ENCODE results near the gene PPL. TPM values are rescaled to one million over a fixed set of nuclear protein-coding genes. Genes with fewer than 3 reads are reported as not detected.

PPL gene
- total and polyA plus RNA-seq, 8 donors, result 5.8 to 98.8 (median 22.8) TPM

DNA sequence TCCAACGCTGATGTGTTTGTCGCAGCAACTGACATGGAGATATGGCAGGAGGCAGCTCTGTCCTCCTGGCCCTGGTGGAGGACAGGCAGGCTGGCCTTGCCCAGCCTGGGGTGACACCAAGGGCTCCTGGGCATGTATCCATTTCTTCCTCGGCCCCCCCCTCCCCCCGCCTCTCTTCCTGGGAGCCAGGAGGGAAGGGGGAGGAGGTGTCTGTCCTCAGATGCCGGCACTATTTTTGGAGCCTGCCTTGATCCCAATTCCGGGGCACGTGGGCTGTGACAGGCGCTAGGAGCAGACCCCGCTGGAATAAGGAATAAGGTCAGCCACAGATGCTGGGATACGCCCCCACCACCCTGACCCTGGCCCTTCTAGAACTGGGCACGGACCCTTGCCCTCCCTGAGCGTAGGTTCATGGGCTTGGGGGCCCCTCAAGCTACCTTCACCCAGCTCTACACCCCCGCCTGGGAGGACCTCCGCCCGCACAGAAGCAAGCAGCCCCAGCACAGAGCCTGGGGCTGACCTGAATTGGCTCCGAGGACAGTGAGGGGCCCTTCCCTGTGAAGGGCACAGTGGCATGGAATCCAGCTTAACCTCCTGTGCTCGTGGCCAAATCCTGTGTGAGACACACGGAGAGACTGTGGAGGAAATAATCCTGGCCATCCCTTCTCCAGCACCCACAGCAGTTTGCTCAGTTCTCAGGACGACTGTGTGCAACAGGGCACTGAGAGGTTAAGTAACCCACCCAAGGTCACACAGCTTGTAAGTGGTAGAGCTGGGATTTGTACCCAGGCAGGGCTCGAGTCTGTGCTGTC, 45.3 kb upstream of the PPL start:
- TF ChIP-seq POLR2AphosphoS5 (IDR thresholded peaks at IDR 0.05), result no peak
- TF ChIP-seq, protein P1, sequence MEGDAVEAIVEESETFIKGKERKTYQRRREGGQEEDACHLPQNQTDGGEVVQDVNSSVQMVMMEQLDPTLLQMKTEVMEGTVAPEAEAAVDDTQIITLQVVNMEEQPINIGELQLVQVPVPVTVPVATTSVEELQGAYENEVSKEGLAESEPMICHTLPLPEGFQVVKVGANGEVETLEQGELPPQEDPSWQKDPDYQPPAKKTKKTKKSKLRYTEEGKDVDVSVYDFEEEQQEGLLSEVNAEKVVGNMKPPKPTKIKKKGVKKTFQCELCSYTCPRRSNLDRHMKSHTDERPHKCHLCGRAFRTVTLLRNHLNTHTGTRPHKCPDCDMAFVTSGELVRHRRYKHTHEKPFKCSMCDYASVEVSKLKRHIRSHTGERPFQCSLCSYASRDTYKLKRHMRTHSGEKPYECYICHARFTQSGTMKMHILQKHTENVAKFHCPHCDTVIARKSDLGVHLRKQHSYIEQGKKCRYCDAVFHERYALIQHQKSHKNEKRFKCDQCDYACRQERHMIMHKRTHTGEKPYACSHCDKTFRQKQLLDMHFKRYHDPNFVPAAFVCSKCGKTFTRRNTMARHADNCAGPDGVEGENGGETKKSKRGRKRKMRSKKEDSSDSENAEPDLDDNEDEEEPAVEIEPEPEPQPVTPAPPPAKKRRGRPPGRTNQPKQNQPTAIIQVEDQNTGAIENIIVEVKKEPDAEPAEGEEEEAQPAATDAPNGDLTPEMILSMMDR (IDR thresholded peaks at IDR 0.05), result no peak
- TF ChIP-seq POLR2A (IDR thresholded peaks at IDR 0.05), result no peak
- TF ChIP-seq EP300 (IDR thresholded peaks at IDR 0.05), result no peak
- H3K27ac ChIP-seq, result no peak overlapping the region
- no peak overlapping the region for H3K4me3 ChIP-seq
- no peaks in the 10 kb centered on the region for H3K36me3 ChIP-seq
- intact Hi-C loops (cut with DNase I; ENCODE audit: low total_unique reads), result no loop called here
- peaks cover 0 to 6% (median 0%) of the 10 kb centered on the region in 4 donors for H3K9me3 ChIP-seq
- H3K4me1 ChIP-seq, result peaks cover 0 to 6% (median under 1%) of the 10 kb centered on the region in 4 donors
- WGBS, 5 donors, result 54 to 74% (median 66%) methylated on average over 11 to 20 of the region's 20 CpGs
- H3K27me3 ChIP-seq, result peaks cover 0 to 11% (median under 1%) of the 10 kb centered on the region in 3 donors
- no peak for DNase-seq

DNA sequence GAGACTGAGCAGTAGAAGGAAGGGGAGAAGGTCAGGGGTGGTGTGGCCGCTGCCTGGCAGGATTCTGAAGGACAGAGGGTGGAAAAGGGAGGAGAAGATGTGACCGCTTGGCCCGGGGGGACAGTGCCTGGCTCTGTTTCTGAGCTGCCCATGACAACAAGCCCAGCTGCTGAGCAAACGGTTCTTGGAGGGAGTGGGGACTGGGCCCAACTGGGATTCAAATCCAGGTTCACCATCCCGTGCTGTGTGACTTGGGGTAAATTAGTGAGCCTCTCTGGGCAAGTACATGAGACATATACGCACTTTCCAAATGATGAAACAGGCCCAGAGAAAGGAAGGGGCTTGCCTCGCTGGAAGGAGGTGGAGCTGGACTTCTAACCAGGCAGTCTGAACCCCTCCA, 44.5 kb upstream of the PPL start:
- TF ChIP-seq POLR2AphosphoS5 (IDR thresholded peaks at IDR 0.05) (no peak), EP300 (IDR thresholded peaks at IDR 0.05) (no peak)
- H3K4me3 ChIP-seq, result no peak overlapping the region
- no peak overlapping the region for H3K27ac ChIP-seq
- no peaks in the 10 kb centered on the region for H3K36me3 ChIP-seq
- peaks cover 0 to 6% (median 0%) of the 10 kb centered on the region in 4 donors for H3K9me3 ChIP-seq
- H3K27me3 ChIP-seq, result peaks cover 0 to 3% (median 0%) of the 10 kb centered on the region in 3 donors
- intact Hi-C loops (cut with DNase I; ENCODE audit: low total_unique reads), result no loop called here
- 79 to 87% (median 82%) methylated on average over 6 to 7 of the region's 7 CpGs for WGBS, 5 donors
- peaks cover 0 to 6% (median 2%) of the 10 kb centered on the region in 4 donors for H3K4me1 ChIP-seq
- DNase-seq, result no peak

- TF ChIP-seq POLR2A (IDR thresholded peaks at IDR 0.05) (no peak), POLR2AphosphoS5 (IDR thresholded peaks at IDR 0.05) (no peak), EP300 (IDR thresholded peaks at IDR 0.05) (no peak)
- TF ChIP-seq, protein P1 (IDR thresholded peaks at IDR 0.05), result no peak
- no peak overlapping the region for H3K27ac ChIP-seq
- 73 to 85% (median 77%) methylated on average over 8 to 10 of the region's 10 CpGs for WGBS, 5 donors
- H3K36me3 ChIP-seq, result no peaks in the 10 kb centered on the region
- peaks cover 0 to 6% (median 0%) of the 10 kb centered on the region in 4 donors for H3K9me3 ChIP-seq
- H3K4me1 ChIP-seq, result peaks cover 0 to 11% (median 3%) of the 10 kb centered on the region in 4 donors
- intact Hi-C loops (cut with DNase I; ENCODE audit: low total_unique reads), result no loop called here
- no peaks in the 10 kb centered on the region for H3K27me3 ChIP-seq
- DNase-seq, result no peak
- H3K4me3 ChIP-seq, result no peak overlapping the region
Measured at GRCh38 chr16:4980691-4981090, 43.7 kb upstream of the PPL start.

- intact Hi-C loops (cut with DNase I; ENCODE audit: low total_unique reads), result no loop called here
- TF ChIP-seq, protein P1 (IDR thresholded peaks at IDR 0.05), result no peak
- TF ChIP-seq EP300 (IDR thresholded peaks at IDR 0.05), result no peak
- TF ChIP-seq POLR2A (IDR thresholded peaks at IDR 0.05), result no peak
- TF ChIP-seq POLR2AphosphoS5 (IDR thresholded peaks at IDR 0.05), result no peak
- 73 to 78% (median 75%) methylated on average over 24 to 25 of the region's 25 CpGs for WGBS, 5 donors
Measured at GRCh38 chr16:4979736-4980660, 43.0 kb upstream of the PPL start.

More at GRCh38 chr16:4979736-4980660, 43.0 kb upstream of the PPL start:
- no peaks in the 10 kb centered on the region for H3K36me3 ChIP-seq
- DNase-seq, result no peak
- no peaks in the 10 kb centered on the region for H3K27me3 ChIP-seq
- H3K4me1 ChIP-seq, result peaks cover 0 to 11% (median 3%) of the 10 kb centered on the region in 4 donors
- no peak overlapping the region for H3K27ac ChIP-seq
- H3K4me3 ChIP-seq, result no peak overlapping the region
- H3K9me3 ChIP-seq, result peaks cover 0 to 6% (median 0%) of the 10 kb centered on the region in 4 donors
